Esophagus muscularis mucosa (tissue), 4 donors: Measurements from ENCODE around the gene KCNE4.

Source experiments
- EP300 ChIP-seq: sonication (generic); formaldehyde crosslinking; IDR thresholded peaks from one replicate; pipeline ENCODE4 v1.6.1; 2017; ENCODE audit warnings: antibody characterized with exemption
- POLR2A ChIP-seq: fragments of 450-650 bp; IDR thresholded peaks from one replicate; pipeline ENCODE4 v1.6.1; 2017; ENCODE audit warnings: antibody characterized with exemption, moderate library complexity, mild to moderate bottlenecking, low read depth
- POLR2AphosphoS5 ChIP-seq, 2 donors: sonication (generic); formaldehyde crosslinking; IDR thresholded peaks; one replicate each; pipeline ENCODE4 v1.6.1; 2017; ENCODE audit warnings: antibody characterized with exemption in 2 of 2
- TF ChIP-seq, protein P1 (sequence below), 3 experiments: fragments of 200-600 bp in 2 of 3; fragments of 450-650 bp in 1 of 3; sonication (generic) in 2 of 3; IDR thresholded peaks; one replicate each; pipeline ENCODE4 v1.5.1; 2017 to 2019; ENCODE audit warnings: antibody characterized with exemption in 3 of 3, mild to moderate bottlenecking in 2 of 3, moderate library complexity in 1 of 3

DNA sequence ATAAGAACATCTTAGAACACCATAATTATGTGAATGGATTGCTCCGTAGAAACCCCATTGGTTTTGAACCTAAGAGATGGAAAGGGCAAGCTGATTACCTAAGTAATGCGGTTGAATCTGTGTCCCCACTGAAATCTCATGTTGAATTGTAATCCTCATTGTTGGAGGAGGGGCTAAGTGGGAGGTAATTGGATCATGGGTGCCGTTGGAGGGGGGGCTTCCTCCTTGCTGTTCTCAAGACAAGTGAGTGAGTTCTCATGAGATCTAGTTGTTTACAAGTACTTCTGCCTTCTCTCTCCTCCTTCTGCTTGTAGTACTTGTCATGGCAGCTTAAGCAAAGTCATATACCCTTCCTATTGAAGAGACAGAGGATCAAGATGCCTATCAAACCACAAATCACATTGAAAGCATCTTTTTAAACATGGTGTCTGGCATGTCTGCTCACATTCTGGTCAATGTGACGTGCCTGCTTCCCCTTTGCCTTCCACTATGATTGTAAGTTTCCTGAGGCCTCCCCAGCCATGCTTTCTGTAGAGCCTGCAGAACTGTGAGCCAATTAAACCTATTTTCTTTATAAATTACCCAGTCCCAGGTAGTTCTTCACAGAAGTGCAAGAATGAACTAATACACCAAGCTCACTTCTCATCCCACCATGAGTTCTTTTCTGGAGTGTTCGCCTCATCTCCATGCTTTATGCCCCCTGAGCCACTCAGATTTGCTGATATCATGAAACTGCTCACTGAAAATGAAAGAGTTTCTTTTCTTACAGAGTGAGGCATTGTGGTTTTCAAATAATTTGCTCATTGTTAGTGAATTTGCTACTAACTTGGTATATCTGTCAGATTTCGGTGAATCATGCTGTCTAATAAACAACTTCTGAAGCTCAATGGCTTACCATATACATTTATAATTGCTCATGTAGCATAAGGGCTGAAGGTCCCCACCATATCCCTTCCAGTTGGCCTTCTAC, 23.6 kb downstream of the KCNE4 start:
- TF ChIP-seq POLR2AphosphoS5 (IDR thresholded peaks at IDR 0.05) (no peak), POLR2A (no peak), EP300 (no peak)
- TF ChIP-seq, protein P1, sequence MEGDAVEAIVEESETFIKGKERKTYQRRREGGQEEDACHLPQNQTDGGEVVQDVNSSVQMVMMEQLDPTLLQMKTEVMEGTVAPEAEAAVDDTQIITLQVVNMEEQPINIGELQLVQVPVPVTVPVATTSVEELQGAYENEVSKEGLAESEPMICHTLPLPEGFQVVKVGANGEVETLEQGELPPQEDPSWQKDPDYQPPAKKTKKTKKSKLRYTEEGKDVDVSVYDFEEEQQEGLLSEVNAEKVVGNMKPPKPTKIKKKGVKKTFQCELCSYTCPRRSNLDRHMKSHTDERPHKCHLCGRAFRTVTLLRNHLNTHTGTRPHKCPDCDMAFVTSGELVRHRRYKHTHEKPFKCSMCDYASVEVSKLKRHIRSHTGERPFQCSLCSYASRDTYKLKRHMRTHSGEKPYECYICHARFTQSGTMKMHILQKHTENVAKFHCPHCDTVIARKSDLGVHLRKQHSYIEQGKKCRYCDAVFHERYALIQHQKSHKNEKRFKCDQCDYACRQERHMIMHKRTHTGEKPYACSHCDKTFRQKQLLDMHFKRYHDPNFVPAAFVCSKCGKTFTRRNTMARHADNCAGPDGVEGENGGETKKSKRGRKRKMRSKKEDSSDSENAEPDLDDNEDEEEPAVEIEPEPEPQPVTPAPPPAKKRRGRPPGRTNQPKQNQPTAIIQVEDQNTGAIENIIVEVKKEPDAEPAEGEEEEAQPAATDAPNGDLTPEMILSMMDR (IDR thresholded peaks at IDR 0.05) = no peak
